A549 (cell line): ENCODE measurements around the gene DOK1. TPM values are rescaled to one million over a fixed set of nuclear protein-coding genes. Genes with fewer than 3 reads are reported as not detected.

Source experiments
- ATAC-seq, 2 experiments: fragments of 200-7000 bp in 1 of 2; fragments of >200 bp in 1 of 2; cut with Nextera tagmentation in 1 of 2; cut with Tn5 transposase in 1 of 2; 3 replicates each; pipeline versions ENCODE4 v1.8.0 to v1.9.1; 2018 to 2020; ENCODE audit warnings: mild to moderate bottlenecking in 1 of 2, moderate library complexity in 1 of 2
- CTCF ChIA-PET: fragments of 300-600 bp; sonication (Branson Sonifier 250); formaldehyde crosslinking; extraction: SDS; loops from one replicate; lab custom pipeline; 2021; ENCODE audit warnings: antibody characterized with exemption, inconsistent platforms; lab: Yijun Ruan, JAX
- POLR2A ChIA-PET: fragments of 350-600 bp; formaldehyde crosslinking; extraction: SDS; loops from one replicate; lab custom pipeline; 2021; ENCODE audit warnings: antibody characterized with exemption, inconsistent platforms; lab: Yijun Ruan, JAX
- DNase-seq, 2 experiments: peaks; one replicate each; pipeline versions ENCODE4 v3.0.0 to v3.0.0-alpha.2; 2011 to 2016; ENCODE audit warnings: low read depth in 1 of 2, low spot score in 1 of 2
- FAIRE-seq: peaks from 2 replicates; lab custom pipeline; 2011; peaks lifted over from hg19 to GRCh38; lab: Jason Lieb, UNC
- H3K27ac ChIP-seq, 2 experiments: fragments of >200 bp; sonication (Bioruptor Twin); formaldehyde crosslinking; 3 replicates each; pipeline ENCODE4 v1.5.1; 2016 to 2017
- H3K4me1 ChIP-seq: fragments of >200 bp; sonication (Bioruptor Twin); formaldehyde crosslinking; 3 replicates; pipeline ENCODE4 v1.6.1; 2016
- H3K4me2 ChIP-seq: fragments of >200 bp; sonication (Bioruptor Twin); formaldehyde crosslinking; 3 replicates; pipeline ENCODE4 v1.6.1; 2016
- H3K4me3 ChIP-seq: fragments of >200 bp; sonication (Bioruptor Twin); formaldehyde crosslinking; 3 replicates; pipeline ENCODE4 v1.5.1; 2016
- H3K9me3 ChIP-seq: fragments of >200 bp; sonication (Bioruptor Twin); formaldehyde crosslinking; 3 replicates; pipeline ENCODE4 v1.6.1; 2016
- BHLHE40 ChIP-seq: IDR thresholded peaks from 2 replicates; pipeline ENCODE4 v1.6.1; 2012; ENCODE audit warnings: low read depth, low read length, inconsistent platforms
- CBX2 ChIP-seq: fragments of 200-600 bp; sonication (generic); IDR thresholded peaks from 2 replicates; pipeline ENCODE4 v1.6.1; 2016; ENCODE audit warnings: low read depth, mild to moderate bottlenecking, borderline replicate concordance
- CHD4 ChIP-seq: fragments of 200-600 bp; sonication (generic); IDR thresholded peaks from 2 replicates; pipeline ENCODE4 v1.6.1; 2016; ENCODE audit warnings: antibody characterized with exemption, mild to moderate bottlenecking, borderline replicate concordance
- EP300 ChIP-seq, 2 experiments: fragments of >200 bp; sonication (Bioruptor Twin); formaldehyde crosslinking; IDR thresholded peaks; 2 replicates in 1 of 2; 3 replicates in 1 of 2; pipeline ENCODE4 v1.6.1; 2016 to 2017
- FOXS1 ChIP-seq: fragments of 250-450 bp; sonication (Bioruptor Pico); IDR thresholded peaks from 2 replicates; pipeline ENCODE4 v1.5.0; 2020; ENCODE audit warnings: mild to moderate bottlenecking, moderate library complexity
- HES2 ChIP-seq: fragments of >200 bp; sonication (Bioruptor Twin); formaldehyde crosslinking; IDR thresholded peaks from 2 replicates; pipeline ENCODE4 v1.6.1; 2016
- HOXA7 ChIP-seq: fragments of 250-450 bp; sonication (Bioruptor Pico); IDR thresholded peaks from 2 replicates; pipeline ENCODE4 v1.5.0; 2020; ENCODE audit warnings: mild to moderate bottlenecking, moderate library complexity
- HOXB13 ChIP-seq: fragments of 250-450 bp; sonication (Bioruptor Pico); IDR thresholded peaks from 2 replicates; pipeline ENCODE4 v1.5.0; 2020; ENCODE audit warnings: low read depth, mild to moderate bottlenecking, moderate library complexity
- HOXB5 ChIP-seq: fragments of 250-450 bp; sonication (Bioruptor Pico); IDR thresholded peaks from 2 replicates; pipeline ENCODE4 v1.5.0; 2020; ENCODE audit warnings: mild to moderate bottlenecking, moderate library complexity
- JUN ChIP-seq, 2 experiments: fragments of >200 bp; sonication (Bioruptor Twin); formaldehyde crosslinking; IDR thresholded peaks; 2 replicates in 1 of 2; 3 replicates in 1 of 2; pipeline ENCODE4 v1.6.1; 2016 to 2017
- JUNB ChIP-seq: fragments of >200 bp; sonication (Bioruptor Twin); formaldehyde crosslinking; IDR thresholded peaks from 2 replicates; pipeline ENCODE4 v1.6.1; 2016
- KDM1A ChIP-seq: fragments of 200-600 bp; sonication (generic); IDR thresholded peaks from 2 replicates; pipeline ENCODE4 v1.6.1; 2016; ENCODE audit warnings: low read depth, mild to moderate bottlenecking
- KDM5A ChIP-seq: fragments of 200-600 bp; sonication (generic); IDR thresholded peaks from 2 replicates; pipeline ENCODE4 v1.6.1; 2016; ENCODE audit warnings: antibody characterized with exemption, mild to moderate bottlenecking
- MAFK ChIP-seq: fragments of 450-650 bp; IDR thresholded peaks from 2 replicates; pipeline ENCODE4 v1.6.1; 2014; ENCODE audit not compliant: partially characterized antibody
- MAZ ChIP-seq: fragments of 150-350 bp; IDR thresholded peaks from 2 replicates; pipeline ENCODE4 v1.6.1; 2014; ENCODE audit warnings: antibody characterized with exemption, low read depth, low read length, borderline replicate concordance
- MYC ChIP-seq: IDR thresholded peaks from 2 replicates; pipeline ENCODE4 v1.6.1; 2012; ENCODE audit warnings: mild to moderate bottlenecking, inconsistent platforms, low read length, improper control_type of control experiment, borderline replicate concordance
- PBX3 ChIP-seq: IDR thresholded peaks from 2 replicates; pipeline ENCODE4 v1.6.1; 2012
- POLR2AphosphoS2 ChIP-seq: conservative IDR thresholded peaks from 2 replicates; pipeline ENCODE4 v1.6.1; 2012; ENCODE audit warnings: low read length, improper control_type of control experiment, inconsistent platforms
- RFX5 ChIP-seq: fragments of 450-650 bp; IDR thresholded peaks from 2 replicates; pipeline ENCODE4 v1.7.1; 2014; ENCODE audit warnings: antibody characterized with exemption, mild to moderate bottlenecking, moderate library complexity
- RNF2 ChIP-seq: fragments of 200-600 bp; sonication (generic); IDR thresholded peaks from 2 replicates; pipeline ENCODE4 v1.6.1; 2016; ENCODE audit warnings: low read depth, mild to moderate bottlenecking, antibody characterized with exemption, moderate library complexity, borderline replicate concordance
- SMC3 ChIP-seq: fragments of >200 bp; sonication (Bioruptor Twin); formaldehyde crosslinking; IDR thresholded peaks from 3 replicates; pipeline ENCODE4 v1.6.1; 2018; ENCODE audit warnings: inconsistent platforms
- TP53 ChIP-seq: fragments of 250-450 bp; sonication (Bioruptor Pico); IDR thresholded peaks from 2 replicates; pipeline ENCODE4 v1.5.0; 2021; ENCODE audit warnings: mild to moderate bottlenecking, moderate library complexity
- ZFP36 ChIP-seq: fragments of 450-650 bp; IDR thresholded peaks from 2 replicates; pipeline ENCODE4 v1.6.1; 2014; ENCODE audit warnings: borderline replicate concordance; ENCODE audit not compliant: partially characterized antibody
- WGBS: methylation state at CpG from one replicate; pipeline ENCODE4 v1.1.6; 2017; ENCODE audit errors: missing lambda C conversion rate; 5-methylcytosine and 5-hydroxymethylcytosine counted together
- polyA plus RNA-seq, 4 experiments: library from polyadenylated mRNA; depleted of rRNA in 3 of 4; stranded (reverse); fragments of >200 nt; fragmentation: RNase III in 1 of 4; extraction: RNeasy Plus Mini Kit Qiagen cat#74134 plus additional on column Dnase treatment in 1 of 4; gene quantifications; 2 replicates in 3 of 4; 3 replicates in 1 of 4; pipeline ENCODE4 v1.2.3, GENCODE V29; 2011 to 2017
- TF ChIP-seq, protein P1 (sequence below): fragments of 450-650 bp; IDR thresholded peaks from 2 replicates; pipeline ENCODE4 v1.6.1; 2014; ENCODE audit warnings: antibody characterized with exemption
- TF ChIP-seq, protein P2 (sequence below): fragments of 250-450 bp; sonication (Bioruptor Pico); IDR thresholded peaks from 2 replicates; pipeline ENCODE4 v1.5.0; 2020; ENCODE audit warnings: low read depth, mild to moderate bottlenecking, moderate library complexity

The DOK1 gene
- polyA plus RNA-seq, 2 of the 4 experiments (the other 2 are of a cell fraction): 4.0 to 5.0 TPM

- Histone ChIP-seq H3K4me2 (no peak overlapping the region), H3K9me3 (no peaks in the 10 kb centered on the region), H3K27ac (no peak overlapping the region), H3K4me3 (no peak overlapping the region), H3K4me1 (peaks cover 6% of the 10 kb centered on the region; the same call in 1 of the 3 replicates)
- POLR2A ChIA-PET: no interaction called here
- 95% methylated on average over 60 of the region's 60 CpGs for WGBS
- CTCF ChIA-PET: interaction anchor here (1.5 to 1.7 kb wide), 2 partner anchors 16 to 33 kb away, joined by 4 to 8 read pairs; partner anchors contain the start of genes CCDC142 and TTC31
- ATAC-seq (no peak), FAIRE-seq (no peak), DNase-seq (no peak)
- TF ChIP-seq CBX2 (no peak), JUN (IDR thresholded peaks at IDR 0.05) (no peak), PBX3 (no peak), HOXA7 (CRISPR knock-in tag) (no peak)
These were observed 39.1 kb upstream of the DOK1 start for GRCh38 chr2:74515271-74515980.

DNA sequence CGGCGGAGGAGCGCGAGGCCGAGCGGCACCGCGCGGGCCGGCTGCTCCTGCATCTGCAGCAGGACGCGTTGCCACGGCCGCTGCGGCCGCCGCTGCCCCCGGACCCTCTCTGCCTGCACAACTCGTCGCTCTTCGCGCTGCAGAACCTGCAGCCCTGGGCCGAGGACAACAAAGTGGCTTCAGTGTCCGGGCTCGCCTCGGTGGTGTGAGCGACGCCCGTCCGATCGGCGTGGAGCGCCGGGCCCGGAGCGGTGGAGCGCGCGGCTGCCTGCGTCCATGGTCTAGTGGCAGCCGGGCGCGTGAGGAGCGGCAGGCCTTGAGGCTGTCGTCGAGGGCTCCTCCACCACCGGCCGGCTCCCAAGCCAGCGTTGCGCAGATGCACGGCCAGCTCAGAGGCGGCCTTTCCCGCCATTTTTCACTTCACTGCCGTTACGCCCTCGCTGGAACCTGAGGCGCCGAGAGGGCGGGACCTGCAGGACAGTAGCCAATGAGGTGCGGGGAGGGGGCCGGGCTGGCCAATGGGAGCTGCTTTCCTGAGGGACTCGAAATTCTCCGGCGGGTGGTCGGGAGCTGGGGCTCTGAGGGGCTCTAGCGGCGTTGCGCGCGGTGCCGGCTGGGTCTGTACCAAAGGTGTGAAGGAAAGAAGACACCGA is 38.4 kb upstream of the DOK1 start:
- H3K4me1 ChIP-seq: peaks cover 6% of the 10 kb centered on the region; the same call in 1 of the 3 replicates
- ATAC-seq: no peak
- H3K27ac ChIP-seq: no peak overlapping the region
- ChIA-PET CTCF (interaction anchor here (0.6 to 1.7 kb wide), 2 partner anchors 10 to 33 kb away, joined by 3 to 8 read pairs; partner anchors contain the start of genes CCDC142 and TTC31), POLR2A (no interaction called here)
- no peaks in the 10 kb centered on the region for H3K9me3 ChIP-seq
- H3K4me2 ChIP-seq: no peak overlapping the region
- no peak for TF ChIP-seq EP300 (IDR thresholded peaks at IDR 0.05)
- TF ChIP-seq CHD4: no peak
- TF ChIP-seq BHLHE40: no peak
- TF ChIP-seq MAFK: no peak
- no peak for TF ChIP-seq HOXA7 (CRISPR knock-in tag)
- no peak for TF ChIP-seq MAZ
- TF ChIP-seq, all 56 proteins: peak for 0
- DNase-seq (no peak), FAIRE-seq (no peak)
- 86% methylated on average over 72 of the region's 72 CpGs for WGBS
- H3K4me3 ChIP-seq: no peak overlapping the region

DNA sequence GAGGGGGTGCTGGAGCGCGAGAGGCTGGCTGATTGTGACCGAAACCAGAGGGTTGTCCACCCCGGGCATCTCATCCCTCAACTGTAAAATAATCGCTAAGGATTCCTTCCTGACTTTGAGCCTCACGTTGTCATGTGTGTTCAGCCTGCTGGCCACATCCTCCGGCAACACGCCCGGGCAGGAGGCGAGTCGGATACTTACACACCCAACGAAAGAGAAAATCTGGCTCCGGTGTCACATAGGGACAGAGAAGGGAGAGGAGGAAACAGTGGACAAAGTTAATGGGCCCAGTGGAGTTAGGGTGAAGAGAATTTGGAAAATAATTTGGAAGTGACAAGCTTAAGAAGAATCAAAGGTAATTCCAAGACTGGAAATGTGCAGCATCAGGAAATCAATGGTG is 37.9 kb upstream of the DOK1 start:
- Histone ChIP-seq H3K9me3 (no peaks in the 10 kb centered on the region), H3K4me3 (no peak overlapping the region), H3K4me1 (peaks cover 6% of the 10 kb centered on the region; the same call in 1 of the 3 replicates), H3K4me2 (no peak overlapping the region), H3K27ac (no peak overlapping the region)
- ChIA-PET CTCF (interaction anchor here (0.6 kb wide), 2 partner anchors 11 to 15 kb away, joined by 3 to 4 read pairs; no protein-coding TSS in a partner anchor), POLR2A (no interaction called here)
- ATAC-seq: no peak
- DNase-seq: no peak
- 87% methylated on average over 13 of the region's 13 CpGs for WGBS
- TF ChIP-seq HOXB13 (CRISPR knock-in tag) (no peak), CBX2 (no peak)
- TF ChIP-seq, protein P1, sequence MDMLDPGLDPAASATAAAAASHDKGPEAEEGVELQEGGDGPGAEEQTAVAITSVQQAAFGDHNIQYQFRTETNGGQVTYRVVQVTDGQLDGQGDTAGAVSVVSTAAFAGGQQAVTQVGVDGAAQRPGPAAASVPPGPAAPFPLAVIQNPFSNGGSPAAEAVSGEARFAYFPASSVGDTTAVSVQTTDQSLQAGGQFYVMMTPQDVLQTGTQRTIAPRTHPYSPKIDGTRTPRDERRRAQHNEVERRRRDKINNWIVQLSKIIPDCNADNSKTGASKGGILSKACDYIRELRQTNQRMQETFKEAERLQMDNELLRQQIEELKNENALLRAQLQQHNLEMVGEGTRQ: no peak
- FAIRE-seq: no peak

DNA sequence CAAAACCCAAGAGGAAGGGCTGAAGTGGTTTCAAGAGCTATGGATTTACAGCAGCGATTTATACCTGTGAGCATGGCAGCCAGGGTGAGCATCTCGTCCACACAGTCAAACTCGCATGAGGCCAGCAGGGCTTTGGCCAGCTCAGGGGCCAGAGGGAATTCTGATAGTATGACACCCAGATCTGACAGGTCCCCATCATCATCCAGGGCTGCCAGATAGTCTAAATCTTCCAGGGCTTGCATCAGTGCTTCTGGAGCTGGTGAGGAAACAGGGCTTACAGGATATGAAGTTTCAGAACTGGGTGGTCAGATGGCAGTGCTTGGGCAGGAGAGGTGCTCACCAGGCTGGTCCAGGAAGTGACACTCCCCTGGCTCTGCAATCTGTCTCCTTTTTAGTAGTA is 32.0 kb upstream of the DOK1 start:
- ChIA-PET POLR2A (no interaction called here), CTCF (interaction anchor here (1.0 to 2.4 kb wide), 6 partner anchors 9 to 65 kb away, joined by 3 to 8 read pairs (median 6); partner anchors contain the start of genes CCDC142 and TTC31)
- DNase-seq (no peak), ATAC-seq (peak in 1 of 2 experiments; percentile 12; a peak in 1 of 6 replicates), FAIRE-seq (no peak)
- H3K4me2 ChIP-seq: no peak overlapping the region
- no peaks in the 10 kb centered on the region; the same call in 2 of the 3 replicates for H3K4me1 ChIP-seq
- H3K27ac ChIP-seq: no peak overlapping the region
- WGBS: 49% methylated on average over 3 of the region's 3 CpGs
- no peaks in the 10 kb centered on the region for H3K9me3 ChIP-seq
- no peak overlapping the region for H3K4me3 ChIP-seq
- TF ChIP-seq RFX5 (no peak), BHLHE40 (no peak), FOXS1 (CRISPR knock-in tag) (no peak), JUNB (no peak), HES2 (no peak), ZFP36 (no peak), MAZ (no peak), RNF2 (no peak), POLR2AphosphoS2 (no peak), TP53 (CRISPR knock-in tag) (no peak), HOXB13 (CRISPR knock-in tag) (no peak), HOXB5 (CRISPR knock-in tag) (no peak), KDM1A (no peak), SMC3 (no peak), MYC (no peak), KDM5A (no peak), JUN (IDR thresholded peaks at IDR 0.05) (no peak)
- TF ChIP-seq, protein P2, sequence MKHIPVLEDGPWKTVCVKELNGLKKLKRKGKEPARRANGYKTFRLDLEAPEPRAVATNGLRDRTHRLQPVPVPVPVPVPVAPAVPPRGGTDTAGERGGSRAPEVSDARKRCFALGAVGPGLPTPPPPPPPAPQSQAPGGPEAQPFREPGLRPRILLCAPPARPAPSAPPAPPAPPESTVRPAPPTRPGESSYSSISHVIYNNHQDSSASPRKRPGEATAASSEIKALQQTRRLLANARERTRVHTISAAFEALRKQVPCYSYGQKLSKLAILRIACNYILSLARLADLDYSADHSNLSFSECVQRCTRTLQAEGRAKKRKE (CRISPR knock-in tag): no peak
- TF ChIP-seq, protein P1: no peak
